Gastroesophageal sphincter (tissue), 3 donors: ENCODE results near the gene MAU2.

Source experiments
- POLR2AphosphoS5 ChIP-seq: sonication (generic); formaldehyde crosslinking; IDR thresholded peaks from one replicate; pipeline ENCODE4 v1.6.1; 2017; ENCODE audit warnings: antibody characterized with exemption
- TF ChIP-seq, protein P1 (sequence below), 4 experiments: fragments of 200-600 bp in 2 of 4; fragments of 450-650 bp in 2 of 4; sonication (generic) in 1 of 4; IDR thresholded peaks; one replicate each; pipeline ENCODE4 v1.5.1; 2017 to 2019; ENCODE audit warnings: antibody characterized with exemption in 4 of 4, mild to moderate bottlenecking in 2 of 4, moderate library complexity in 2 of 4

DNA sequence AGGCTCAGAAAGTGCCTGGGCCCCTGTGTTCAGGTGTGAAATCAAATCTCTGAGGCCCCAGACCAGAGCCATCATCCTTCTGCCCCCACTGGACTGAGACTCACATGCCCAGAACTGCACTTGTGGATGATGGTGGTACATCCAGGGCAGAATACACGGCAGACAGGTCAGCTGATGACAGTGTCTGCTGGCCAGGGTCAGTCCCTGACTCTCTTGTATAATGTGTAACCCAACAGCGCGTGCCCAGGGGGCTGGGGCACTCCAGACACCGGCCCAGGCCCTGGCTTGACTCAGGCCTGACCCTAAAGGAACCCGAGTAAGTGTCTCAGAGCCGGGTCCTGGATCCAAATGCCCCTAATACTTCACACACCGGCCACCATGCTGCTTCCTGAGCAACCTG lies 47.5 kb downstream of the MAU2 start:
- no peak for TF ChIP-seq POLR2AphosphoS5
- TF ChIP-seq, protein P1, sequence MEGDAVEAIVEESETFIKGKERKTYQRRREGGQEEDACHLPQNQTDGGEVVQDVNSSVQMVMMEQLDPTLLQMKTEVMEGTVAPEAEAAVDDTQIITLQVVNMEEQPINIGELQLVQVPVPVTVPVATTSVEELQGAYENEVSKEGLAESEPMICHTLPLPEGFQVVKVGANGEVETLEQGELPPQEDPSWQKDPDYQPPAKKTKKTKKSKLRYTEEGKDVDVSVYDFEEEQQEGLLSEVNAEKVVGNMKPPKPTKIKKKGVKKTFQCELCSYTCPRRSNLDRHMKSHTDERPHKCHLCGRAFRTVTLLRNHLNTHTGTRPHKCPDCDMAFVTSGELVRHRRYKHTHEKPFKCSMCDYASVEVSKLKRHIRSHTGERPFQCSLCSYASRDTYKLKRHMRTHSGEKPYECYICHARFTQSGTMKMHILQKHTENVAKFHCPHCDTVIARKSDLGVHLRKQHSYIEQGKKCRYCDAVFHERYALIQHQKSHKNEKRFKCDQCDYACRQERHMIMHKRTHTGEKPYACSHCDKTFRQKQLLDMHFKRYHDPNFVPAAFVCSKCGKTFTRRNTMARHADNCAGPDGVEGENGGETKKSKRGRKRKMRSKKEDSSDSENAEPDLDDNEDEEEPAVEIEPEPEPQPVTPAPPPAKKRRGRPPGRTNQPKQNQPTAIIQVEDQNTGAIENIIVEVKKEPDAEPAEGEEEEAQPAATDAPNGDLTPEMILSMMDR (IDR thresholded peaks at IDR 0.05) = no peak
